ENCODE data around the gene GAS7.

The GAS7 gene

DNA sequence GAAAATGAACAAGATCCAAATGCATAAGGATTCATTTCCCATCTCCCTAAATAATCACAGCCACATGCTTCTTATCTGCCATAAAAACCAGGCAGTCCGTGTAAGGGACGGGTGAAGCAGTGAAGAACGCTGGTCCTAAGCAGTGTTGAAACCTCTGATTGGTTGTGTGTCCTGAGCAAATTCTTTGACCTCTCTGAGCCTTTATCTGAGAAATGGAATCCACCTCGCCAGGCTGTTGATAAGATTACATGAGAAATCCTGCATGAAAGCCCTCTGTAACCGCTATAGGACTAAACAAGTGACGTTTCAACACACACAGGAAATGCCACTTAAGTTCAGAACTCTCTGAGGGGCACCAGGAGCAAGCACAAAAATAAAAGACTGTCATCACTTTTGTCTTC lies 26.8 kb downstream of the GAS7 start:
- DNase-seq (ENCODE audit: low read depth in 2 of 2): no peak

DNA sequence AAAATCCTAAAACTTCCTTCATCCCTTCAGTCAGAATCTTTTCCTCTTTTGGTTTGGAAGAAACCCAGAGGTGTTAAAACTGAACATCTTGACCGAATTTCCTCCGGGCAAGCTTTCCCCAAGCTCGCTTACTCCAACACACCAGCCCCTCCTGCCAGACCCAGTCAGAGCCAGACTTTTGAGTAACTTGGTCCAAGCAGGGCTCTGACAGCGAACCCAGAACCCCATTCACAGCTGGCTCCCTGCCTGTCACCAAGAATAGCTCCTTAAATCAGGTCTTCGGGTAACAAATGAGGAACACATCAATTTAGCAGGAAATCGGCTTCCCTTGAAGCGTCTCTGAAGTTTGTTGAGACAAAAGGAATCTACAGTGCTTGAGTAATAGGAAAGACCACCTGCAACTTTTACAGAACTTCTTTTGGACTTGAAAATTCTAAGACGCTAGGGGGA lies 27.3 kb downstream of the GAS7 start:
- DNase-seq (ENCODE audit: low read depth in 2 of 2): no peak

DNA sequence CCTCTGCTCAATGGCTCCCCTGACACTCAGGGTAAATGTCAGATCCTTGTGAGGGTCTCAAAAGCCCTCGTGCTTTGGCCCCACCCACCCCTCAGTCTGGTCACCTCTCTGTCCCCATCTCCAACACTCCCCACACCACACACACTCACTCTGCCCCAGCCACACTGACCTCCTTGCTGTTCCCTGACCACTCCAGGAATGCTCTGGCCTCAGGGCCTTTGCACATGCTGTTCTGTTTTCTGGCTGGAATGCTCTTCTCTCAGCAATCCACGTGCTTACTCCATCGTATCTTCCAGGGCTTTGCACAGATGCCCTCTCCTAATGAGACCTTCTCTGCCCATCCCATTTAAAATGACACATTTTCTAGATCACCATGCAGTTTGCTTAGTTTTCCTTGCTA lies 28.2 kb downstream of the GAS7 start:
- no peak for DNase-seq (ENCODE audit: low read depth in 2 of 2)

DNA sequence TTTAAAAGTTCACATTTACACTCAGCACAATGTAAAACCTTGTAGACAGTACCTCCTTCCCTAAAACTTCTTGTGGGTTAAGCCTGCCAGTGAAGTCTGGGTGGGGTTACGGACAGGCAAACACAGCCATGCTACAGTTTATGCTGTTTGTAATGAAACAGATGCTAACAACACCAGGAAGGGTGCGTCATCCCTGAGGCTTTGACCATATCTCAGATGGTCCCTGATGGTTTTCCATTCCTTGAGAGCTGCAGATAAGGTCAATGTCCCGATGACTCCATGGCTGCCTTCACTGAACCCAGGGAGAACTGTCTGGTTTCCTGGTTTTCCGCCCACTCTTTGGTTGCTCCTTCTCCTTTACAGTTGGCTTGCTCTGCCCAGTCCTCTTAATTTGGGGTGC lies 29.1 kb downstream of the GAS7 start:
- DNase-seq (ENCODE audit: low read depth in 2 of 2): no peak

DNA sequence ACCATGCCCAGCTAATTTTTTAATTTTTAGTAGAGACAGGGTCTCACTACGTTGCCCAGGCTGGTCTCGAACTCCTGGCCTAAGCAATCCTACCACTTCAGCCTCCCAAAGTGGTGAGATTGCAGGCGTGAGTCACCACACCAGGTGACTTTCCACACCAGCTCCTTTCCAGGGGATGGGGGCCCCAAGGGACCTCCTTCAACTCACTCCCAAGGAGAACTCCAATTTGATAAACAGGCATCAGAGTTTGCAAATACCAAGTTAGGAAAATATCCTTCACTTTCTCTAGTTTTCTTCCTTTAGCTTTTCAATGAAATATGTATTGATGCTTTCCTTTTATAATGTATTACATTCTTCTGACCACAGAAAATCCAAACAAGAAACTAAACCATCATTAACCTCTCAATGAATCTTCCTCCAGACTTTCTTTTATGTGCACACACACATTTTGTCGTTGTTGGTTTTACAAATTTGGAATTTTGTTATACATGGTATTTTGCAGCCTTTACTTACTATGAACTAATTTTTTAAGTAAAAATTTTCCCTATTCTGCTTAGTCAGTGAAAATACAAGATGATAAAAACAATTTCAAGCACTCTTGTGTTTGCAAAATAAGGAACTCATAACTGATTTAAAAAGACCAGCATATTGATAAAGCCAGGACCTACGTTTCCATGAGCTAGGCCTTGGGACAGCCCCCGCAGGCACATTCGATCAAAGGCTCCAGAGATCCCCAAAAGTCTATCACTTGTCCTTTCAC lies 32.0 kb downstream of the GAS7 start:
- no peak for DNase-seq (ENCODE audit: low read depth in 2 of 2)

DNA sequence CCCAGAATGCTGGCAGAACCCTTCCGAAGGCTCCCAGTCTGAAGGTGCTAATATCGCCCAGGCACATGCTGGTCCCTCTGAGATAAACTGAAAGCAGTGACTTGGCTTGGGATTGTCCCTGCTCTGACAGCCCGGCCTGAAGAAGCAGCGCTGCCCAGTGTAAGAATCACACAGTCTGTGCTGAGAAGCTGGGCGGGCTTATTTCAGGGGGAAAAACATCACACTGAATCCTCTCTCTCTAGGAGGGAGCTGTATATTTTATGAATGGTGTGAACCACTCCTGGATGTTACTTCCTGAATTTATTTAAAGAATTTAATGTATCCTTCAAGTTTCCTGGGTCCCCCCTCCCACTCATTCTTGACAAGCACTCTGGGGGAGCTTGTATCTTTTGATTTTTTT lies 36.3 kb downstream of the GAS7 start:
- no peak for DNase-seq (ENCODE audit: low read depth in 2 of 2)

DNA sequence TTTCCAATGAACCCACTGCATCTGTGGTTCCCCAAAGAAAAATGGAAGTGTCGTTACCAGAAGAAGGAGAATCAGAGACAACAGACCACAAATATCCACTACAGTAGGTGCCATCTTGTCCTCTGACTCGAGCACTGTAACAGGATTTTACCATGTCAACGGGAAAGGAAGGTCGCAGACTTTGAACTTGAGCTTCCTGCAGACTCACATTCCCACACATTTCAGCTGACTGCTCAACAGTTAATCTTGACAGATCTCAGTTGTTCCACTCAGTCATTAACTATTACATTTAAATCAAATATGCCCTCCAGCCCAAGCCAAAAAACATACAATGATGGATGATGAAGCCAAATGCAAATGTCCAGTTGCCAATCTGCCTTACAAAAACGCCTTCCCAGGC lies 37.0 kb downstream of the GAS7 start:
- no peak for DNase-seq (ENCODE audit: low read depth in 2 of 2)

DNA sequence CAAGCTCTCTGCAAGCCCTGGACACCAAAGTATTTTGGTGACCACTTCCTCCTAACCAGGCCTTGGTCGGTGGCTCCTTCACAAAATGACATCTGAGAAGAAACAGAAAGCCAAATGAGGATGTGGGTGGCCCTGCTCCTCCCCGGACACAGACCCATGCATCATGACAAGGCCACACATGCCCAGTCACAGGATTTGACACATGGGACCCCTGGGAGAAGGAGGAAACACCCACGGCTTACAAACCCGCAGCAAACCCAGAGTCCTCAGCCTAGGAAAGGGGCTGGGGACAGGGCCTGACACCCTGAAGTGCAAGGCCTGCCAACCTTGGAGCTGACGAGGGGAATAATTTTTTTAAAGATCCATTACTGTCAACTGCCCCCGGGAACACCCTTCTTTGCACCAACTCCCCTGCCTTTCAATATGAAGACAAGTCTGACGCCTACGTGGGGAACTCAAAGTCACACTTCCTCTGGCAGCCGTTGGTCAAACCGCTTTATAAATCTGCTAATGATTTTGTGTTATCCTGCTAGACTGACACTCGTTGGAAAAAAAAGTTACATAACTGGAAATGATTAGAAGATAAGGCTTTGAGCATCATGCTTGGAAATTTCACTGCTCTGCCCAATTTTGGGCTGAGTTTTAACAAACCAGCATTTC lies 41.3 kb downstream of the GAS7 start:
- DNase-seq (ENCODE audit: low read depth in 2 of 2): peak in 1 of 2 donors; percentile 30

DNA sequence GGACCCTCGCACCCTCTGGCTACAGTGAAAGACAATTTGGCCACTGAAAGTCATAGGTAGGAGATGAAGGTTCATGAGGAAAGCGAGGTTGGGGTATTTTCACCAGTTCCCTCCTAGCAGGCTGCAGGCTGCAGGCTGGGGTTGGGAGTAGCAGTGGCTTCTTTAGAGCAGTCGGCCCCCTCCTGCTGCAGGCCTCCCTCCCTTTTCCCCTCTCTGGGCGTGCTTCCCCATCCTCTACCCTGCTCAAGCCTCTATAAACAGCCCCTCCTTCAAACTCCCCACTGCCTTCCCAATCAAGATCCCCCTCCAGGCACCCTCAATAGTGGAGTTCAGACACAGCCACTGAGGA lies 41.8 kb downstream of the GAS7 start:
- no peak for DNase-seq (ENCODE audit: low read depth in 2 of 2)

DNA sequence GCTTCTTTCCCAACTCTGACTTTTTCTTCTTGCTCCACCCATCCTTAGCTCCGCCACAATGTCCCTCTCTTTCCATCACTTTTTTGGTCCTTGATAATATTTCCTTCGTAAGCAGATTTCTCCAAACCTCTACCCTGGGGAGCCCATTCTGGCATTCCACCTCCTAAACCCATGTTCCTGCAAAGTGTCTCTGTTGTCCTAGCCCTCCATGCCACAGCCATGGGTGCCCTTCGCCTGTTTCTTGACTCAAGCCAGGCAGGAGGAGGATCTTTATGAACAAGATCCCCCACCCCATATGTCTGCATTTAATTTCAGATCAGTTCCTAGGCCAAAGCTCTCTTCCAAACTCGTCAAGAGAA lies 42.4 kb downstream of the GAS7 start:
- no peak for DNase-seq (ENCODE audit: low read depth in 2 of 2)

DNA sequence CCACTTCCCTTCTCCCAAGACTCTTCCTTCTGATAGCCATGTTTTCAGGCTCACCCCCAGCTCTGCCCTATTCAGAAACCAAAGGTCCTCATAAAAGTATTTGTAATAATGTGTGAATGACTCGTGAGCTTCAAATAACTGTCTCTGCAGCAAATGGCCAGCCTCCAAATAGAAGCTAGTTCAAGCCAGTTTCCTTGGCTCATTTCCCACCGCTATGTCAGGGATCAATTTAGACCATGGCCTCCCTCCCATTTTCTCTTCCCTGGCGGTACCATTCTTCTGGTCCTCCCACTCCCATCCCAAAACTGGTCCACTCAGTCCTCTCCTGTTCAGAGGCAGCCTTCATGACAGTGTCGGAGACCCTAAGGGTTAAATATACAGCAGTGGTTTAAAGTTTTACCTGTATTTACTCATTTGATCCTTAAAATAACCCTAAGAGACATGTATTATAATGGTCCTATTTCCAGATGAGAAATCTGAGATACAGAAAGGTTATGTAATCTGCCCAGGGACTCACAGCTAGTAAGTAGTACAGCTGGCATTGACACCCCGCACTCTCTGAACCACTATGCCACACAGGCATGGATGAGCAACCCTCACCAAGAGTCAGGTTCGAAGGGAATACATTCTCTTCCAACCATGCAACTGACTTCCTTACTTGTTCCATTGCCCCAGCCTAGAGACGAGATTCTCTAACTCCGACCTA lies 42.9 kb downstream of the GAS7 start:
- DNase-seq (ENCODE audit: low read depth in 2 of 2): no peak

DNA sequence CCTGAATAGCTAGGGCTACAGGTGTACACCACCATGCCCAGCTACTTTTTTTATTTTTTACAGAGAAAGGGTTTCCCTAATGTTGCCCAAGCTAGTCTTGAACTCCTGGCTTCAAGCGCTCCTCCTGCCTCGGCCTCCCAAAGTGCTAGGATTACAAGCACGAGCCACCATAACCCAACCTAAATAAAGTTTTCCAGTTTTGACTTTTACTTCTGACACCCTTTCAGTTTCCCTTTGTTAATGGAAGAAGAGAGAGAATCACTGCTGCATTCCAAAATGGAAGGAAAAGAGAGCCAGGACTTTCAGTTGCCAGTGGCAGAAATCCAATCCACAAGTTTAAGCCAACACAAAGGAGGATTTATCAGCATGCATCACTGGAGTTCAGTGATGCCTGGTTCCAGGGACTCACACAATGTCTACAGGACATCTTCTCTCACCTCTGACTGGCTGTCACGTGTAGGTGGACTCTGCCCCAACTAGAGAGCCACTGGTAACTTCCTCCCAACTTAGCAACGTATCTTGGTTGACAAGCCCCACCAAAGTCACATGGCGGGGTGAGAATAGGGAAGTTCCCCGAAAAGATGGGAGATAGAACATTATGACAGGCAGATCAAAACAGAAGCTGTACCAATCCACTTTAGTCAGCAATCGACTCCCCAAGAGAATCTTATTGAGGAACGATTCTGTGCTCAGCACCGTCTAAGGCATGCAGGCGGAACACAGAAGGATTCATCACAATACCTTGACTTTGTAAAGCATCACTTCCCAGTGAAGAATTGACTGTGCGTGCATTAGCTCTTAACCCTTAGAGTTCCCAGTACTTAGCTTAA lies 46.5 kb downstream of the GAS7 start:
- no peak for DNase-seq (ENCODE audit: low read depth in 2 of 2)

DNA sequence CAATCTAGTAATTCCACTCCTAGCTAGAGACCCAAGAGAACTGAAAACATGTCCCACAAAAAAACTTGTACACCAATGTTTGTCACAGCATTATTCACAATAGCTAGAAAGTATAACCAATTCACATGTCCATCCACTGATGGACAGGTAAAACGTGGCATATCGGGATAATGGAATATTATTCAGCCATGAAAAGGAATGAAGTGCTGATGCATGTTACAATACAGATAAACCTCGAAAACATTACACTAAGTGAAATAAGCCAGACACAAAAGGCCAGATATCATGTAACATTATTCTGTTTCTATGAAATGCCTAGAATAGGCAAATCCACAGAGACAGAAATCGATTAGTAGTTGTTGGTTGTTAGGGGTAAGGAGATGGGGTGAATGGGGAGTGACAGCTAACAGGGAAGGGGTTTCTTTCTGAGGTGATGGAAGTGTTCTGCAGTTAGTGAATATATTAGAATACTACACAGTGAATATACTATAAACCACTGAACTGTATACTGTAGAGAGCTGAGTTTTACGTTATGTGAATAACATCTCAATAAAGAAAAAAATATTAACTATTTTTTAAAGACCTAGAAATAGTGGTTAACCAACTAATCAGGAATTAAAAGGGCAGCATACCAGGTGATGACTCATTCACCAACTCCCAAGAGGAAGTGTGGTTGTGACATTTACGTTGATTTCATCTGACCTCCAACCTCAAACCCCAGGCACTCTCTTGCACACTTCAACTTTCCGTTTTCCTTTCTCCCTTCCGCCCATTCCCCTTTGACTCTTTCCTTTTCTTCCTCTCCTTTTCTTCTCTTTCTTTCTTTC lies 48.6 kb downstream of the GAS7 start:
- DNase-seq (ENCODE audit: low read depth in 2 of 2): no peak

DNA sequence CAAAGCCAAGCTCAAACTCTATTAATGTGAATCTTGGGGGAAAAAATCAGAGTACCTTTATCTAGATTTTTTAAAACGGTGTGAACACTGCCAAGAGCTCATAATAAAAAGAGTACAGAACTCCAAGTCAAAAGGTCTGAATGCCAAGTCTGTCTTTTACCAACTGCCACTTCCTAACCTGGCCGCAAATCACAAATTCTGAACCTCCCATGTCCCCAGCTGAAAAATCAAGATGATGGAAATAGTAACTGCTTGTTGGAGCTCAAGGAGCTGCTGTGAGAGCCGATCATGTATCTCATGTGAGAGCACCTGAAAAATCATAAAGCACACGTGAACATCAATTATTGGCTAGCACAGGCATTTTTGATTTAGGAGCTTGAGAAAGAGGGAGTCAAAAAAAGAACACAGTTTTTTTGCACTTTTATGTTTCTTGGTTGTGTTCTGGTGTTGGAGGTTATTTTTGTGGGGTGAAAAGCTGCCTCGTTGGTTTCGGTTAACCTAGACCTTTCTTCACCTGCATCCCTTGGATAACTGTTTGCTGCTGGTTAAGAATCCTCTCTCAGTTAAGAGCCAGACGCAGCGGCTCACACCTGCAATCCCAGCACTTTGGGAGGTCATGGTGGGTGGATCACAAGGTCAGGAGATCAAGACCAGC lies 50.5 kb downstream of the GAS7 start:
- DNase-seq (ENCODE audit: low read depth in 2 of 2): no peak

DNA sequence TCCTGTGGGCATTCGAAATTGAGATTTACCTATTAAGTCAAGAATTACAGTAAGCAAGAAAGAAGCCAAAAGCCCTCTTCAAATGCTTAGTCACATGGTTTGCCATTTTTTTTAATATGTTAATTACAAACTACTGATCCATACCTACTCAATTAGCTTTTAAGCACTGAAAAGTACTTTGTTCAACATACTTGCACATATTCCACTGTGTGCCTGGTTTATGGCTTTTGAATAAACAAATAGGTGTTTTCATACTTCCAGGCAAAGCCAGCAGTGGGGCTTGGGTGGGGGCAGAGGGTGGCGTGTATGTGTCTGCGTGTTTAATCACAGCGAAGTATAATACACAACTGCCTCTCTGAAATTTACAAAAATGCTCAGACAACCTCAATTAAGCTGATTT lies 51.4 kb downstream of the GAS7 start:
- DNase-seq (ENCODE audit: low read depth in 2 of 2): no peak

DNA sequence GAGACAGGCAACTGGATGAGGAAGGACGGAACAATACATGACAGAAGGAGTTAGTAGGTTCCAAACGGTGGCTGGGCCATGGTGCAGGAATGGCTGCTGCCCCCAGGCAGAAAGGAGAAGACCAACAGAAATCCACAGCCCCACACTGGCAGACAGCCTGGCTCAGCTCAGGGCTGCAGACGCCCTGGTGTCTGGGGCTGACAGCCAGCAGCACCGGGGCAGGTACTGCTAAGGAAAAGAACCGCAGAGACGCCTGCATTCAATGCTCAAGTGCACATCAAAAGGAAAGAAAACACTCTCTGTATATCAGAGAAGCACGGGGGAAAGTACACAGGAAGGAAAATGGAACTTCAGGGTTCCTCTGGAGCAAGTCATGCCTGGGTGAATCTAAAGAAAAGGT lies 53.4 kb downstream of the GAS7 start:
- DNase-seq (ENCODE audit: low read depth in 2 of 2): no peak

DNA sequence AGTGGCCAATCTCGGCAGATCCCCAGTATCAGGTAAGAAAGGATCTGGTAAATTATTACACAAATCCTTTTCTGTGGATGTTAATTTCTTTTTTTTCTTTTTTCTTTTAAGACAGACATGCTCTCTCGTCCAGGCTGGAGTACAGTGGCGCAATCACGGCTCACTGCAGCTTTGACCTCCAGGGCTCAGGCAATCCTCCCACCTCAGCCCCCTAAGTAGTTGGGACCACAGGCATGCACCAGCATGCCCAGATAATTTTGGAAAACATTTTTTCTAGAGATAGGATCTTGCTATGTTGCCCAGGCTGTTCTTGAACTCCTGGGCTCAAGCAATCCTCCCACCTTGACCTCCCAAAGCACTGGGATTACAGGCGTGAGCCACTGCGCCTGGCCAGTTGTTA lies 54.0 kb downstream of the GAS7 start:
- no peak for DNase-seq (ENCODE audit: low read depth in 2 of 2)

DNA sequence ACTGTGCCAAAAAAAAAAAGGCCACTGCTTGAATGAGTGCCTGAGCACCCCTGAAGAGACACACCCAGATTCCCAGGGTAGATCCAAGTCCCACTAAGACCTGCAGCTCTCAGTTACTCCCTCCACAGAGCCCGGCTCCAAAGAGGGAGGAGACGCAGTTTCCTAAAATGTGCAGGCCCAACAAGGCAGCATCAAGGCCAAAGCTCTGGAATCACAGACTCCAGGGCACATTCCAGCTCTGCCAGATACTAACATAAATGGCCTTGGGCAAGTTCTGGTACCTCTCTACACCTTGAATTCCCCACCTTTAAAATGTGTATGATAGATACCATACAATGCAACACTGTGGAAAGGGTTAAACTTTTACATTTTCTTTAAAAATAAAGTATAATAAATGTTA lies 57.0 kb downstream of the GAS7 start:
- DNase-seq (ENCODE audit: low read depth in 2 of 2): no peak

DNA sequence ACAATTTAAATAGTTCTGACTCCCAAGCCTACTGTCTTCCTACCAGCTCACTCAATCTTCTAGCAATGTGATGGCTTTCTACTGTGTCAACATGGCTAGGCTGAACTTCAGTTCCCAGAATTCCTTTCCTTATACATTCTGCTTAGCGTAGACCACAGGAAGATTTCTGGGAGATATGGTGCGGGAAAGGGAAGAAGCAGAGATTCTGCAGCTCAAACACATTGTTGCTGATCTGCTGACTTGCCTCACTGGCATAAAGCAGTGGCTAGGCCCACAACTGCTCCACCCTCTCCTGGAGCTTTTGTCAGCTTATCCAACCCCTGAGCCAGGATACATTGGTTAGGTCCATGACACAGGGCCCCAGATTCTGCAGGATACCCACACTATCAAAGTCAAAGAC lies 58.8 kb downstream of the GAS7 start:
- DNase-seq (ENCODE audit: low read depth in 2 of 2): no peak

DNA sequence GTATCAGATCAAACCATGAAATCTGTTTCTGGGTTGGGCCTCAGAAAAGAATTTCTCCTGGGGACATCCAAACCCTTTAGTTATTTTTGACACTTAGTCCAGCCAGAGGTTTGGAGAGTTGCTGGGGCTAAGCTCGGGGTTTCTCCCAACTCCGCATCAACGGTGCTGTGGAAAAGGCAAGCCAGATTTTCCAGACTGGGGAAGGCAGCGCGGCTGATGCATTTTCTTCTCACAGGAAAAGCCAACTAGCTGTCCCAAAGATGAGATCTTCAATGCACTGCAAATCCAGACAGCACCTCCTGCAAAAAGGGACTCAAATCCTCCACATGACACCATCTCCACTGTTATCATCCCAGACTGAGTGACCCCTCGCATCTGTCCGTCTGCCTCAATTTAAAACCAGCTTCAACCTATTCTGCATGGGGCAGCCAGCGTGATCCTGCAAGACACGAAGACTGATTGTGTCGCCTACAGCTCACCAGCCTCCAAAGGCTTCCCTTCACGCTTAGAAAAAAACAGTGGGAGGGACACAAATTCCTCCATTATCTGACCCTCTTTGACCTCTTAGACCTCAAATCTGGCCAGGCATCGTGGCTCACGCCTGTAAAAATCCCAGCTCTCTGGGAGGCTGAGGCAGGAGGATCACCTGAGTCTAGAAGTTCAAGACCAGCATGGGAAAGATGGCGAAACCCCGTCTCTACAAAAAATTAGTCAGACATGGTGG lies 62.0 kb downstream of the GAS7 start:
- DNase-seq (ENCODE audit: low read depth in 2 of 2): no peak

Measured in stimulated activated CD8-positive, alpha-beta memory T cell treated with anti-CD3 and anti-CD28 coated beads, Interleukin-7, amount 100 ng/mL, for 4 hours (primary cell).